Measurements from ENCODE around the gene SETBP1. TPM values are rescaled to one million over a fixed set of nuclear protein-coding genes. Genes with fewer than 3 reads are reported as not detected.

Gene SETBP1
- total and polyA plus RNA-seq, 2 of the 8 experiments (the other 6 are each of a cell fraction or from before 2014, with no cell fraction given): 2.0 to 6.5 TPM

DNA sequence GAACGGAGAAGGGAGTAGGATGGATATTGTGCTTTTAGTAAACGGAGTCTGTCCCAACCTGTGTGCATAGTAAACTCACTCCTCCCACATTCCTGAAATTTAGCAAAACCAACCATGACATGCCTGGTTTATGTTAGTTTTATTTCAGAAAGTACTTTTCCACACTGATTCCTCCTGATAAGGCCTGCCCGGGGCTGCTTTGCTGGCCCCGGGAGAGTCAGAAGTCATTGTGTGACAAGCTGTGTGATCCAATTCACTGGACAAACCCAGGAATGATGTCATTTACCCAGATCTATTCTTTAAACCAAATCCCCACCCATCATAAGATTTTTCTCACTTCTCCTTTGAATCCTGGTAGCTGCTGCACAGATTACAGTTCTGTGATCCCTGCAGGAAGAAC is 109.0 kb downstream of the SETBP1 start:
- Histone ChIP-seq H2AK5ac (ENCODE audit: low read depth, low read length) (no peak overlapping the region), H3K9ac (replicated peaks in 1 of 4; ENCODE audit: extremely low read depth in 1 of 4, low read depth in 3 of 4, low read length in 3 of 4) (no peak overlapping the region), H2BK20ac (ENCODE audit: low read length) (no peak overlapping the region), H3K36me3 (ENCODE audit: control insufficient read depth in 2 of 4, insufficient read depth in 4 of 4, low read length in 3 of 4) (no peaks in the 10 kb centered on the region), H3K4ac (replicated peaks; ENCODE audit: insufficient read length, low read depth, low read length) (no peak overlapping the region), H3K18ac (ENCODE audit: extremely low read depth, low read length) (no peak overlapping the region), H3K23ac (ENCODE audit: insufficient read length) (no peak overlapping the region), H4K8ac (ENCODE audit: extremely low read depth, insufficient read depth, low read length) (no peak overlapping the region), H4K5ac (ENCODE audit: insufficient read length, low read depth, low read length) (no peak overlapping the region), H4K91ac (replicated peaks; ENCODE audit: insufficient read length, low read length) (no peak overlapping the region), H2AFZ (ENCODE audit: low read length) (no peak overlapping the region), H3K9me3 (ENCODE audit: insufficient read depth in 2 of 2, low read depth in 1 of 2, low read length in 1 of 2) (no peaks in the 10 kb centered on the region), H4K20me1 (replicated peaks in 1 of 2; ENCODE audit: control insufficient read depth in 1 of 2, insufficient read depth in 2 of 2, low read length in 2 of 2) (no peaks in the 10 kb centered on the region), H2BK15ac (ENCODE audit: low read length) (no peak overlapping the region), H3K4me1 (replicated peaks in 1 of 4; ENCODE audit: control insufficient read depth in 3 of 4, insufficient read depth in 4 of 4, low read length in 3 of 4) (peaks cover 0 to 4% (median 2%) of the 10 kb centered on the region in 4 experiments; a peak in 3 of 7 replicates), H3K4me2 (ENCODE audit: insufficient read depth in 1 of 2, low read depth in 2 of 2, low read length in 2 of 2) (no peak overlapping the region), H3K27ac (ENCODE audit: low read depth, low read length) (no peak overlapping the region), H3K79me1 (ENCODE audit: low read depth, low read length) (no peaks in the 10 kb centered on the region), H3K27me3 (replicated peaks in 1 of 4; ENCODE audit: control insufficient read depth in 3 of 4, extremely low read depth in 1 of 4, insufficient read depth in 3 of 4, low read length in 3 of 4) (no peaks in the 10 kb centered on the region), H3K79me2 (ENCODE audit: control insufficient read depth in 1 of 2, insufficient read depth in 2 of 2, low read length in 2 of 2) (no peaks in the 10 kb centered on the region), H3K23me2 (ENCODE audit: low read depth, low read length) (no peaks in the 10 kb centered on the region), H2BK120ac (replicated peaks; ENCODE audit: low read depth, low read length) (no peak overlapping the region), H3K14ac (ENCODE audit: insufficient read length) (no peak overlapping the region), H2BK12ac (ENCODE audit: low read depth, low read length) (no peak overlapping the region), H2BK5ac (ENCODE audit: low read depth, low read length) (no peak overlapping the region), H3K4me3 (ENCODE audit: extremely low read depth in 1 of 4, insufficient read depth in 2 of 4, low read depth in 3 of 4, low read length in 4 of 4) (no peak overlapping the region), H3K56ac (replicated peaks; ENCODE audit: insufficient read length, low read depth, low read length) (no peak overlapping the region)
- FAIRE-seq: no peak
- ChIA-PET CTCF (ENCODE audit: partially characterized antibody) (no interaction called here), POLR2A (ENCODE audit: partially characterized antibody) (no interaction called here)
- WGBS, 2 experiments (ENCODE audit: extremely low coverage in 1 of 2, insufficient coverage in 1 of 2, insufficient read length in 1 of 2, insufficient replicate concordance in 2 of 2, low coverage in 1 of 2, low lambda C conversion rate in 2 of 2, missing lambda C conversion rate in 1 of 2): 88% methylated on average over 4 of the region's 4 CpGs; no CpG with 5 or more reads in 1 of the 2 experiments
- TF ChIP-seq JUN (IDR thresholded peaks at IDR 0.05; ENCODE audit: low read depth, low read length) (no peak), MAX (IDR thresholded peaks at IDR 0.05) (no peak), CHD2 (IDR thresholded peaks at IDR 0.05; ENCODE audit: low read length) (no peak), BCL11A (IDR thresholded peaks at IDR 0.05; ENCODE audit: low read depth in 2 of 2, low read length in 2 of 2) (no peak), SP1 (IDR thresholded peaks at IDR 0.05; ENCODE audit: low read depth, low read length) (no peak), HDAC6 (IDR thresholded peaks at IDR 0.05; ENCODE audit: low read depth, low read length) (no peak), FOSL1 (IDR thresholded peaks at IDR 0.05; ENCODE audit: insufficient read depth, low read depth, low read length) (no peak), POLR2A (IDR thresholded peaks at IDR 0.05; ENCODE audit: control extremely low read depth in 1 of 2, low read depth in 2 of 2, low read length in 2 of 2) (no peak), POLR2AphosphoS5 (IDR thresholded peaks at IDR 0.05; ENCODE audit: low read depth, low read length) (no peak), TEAD4 (IDR thresholded peaks at IDR 0.05; ENCODE audit: low read depth, low read length) (no peak), JUND (IDR thresholded peaks at IDR 0.05; ENCODE audit: low read length) (no peak), KDM4A (IDR thresholded peaks at IDR 0.05; ENCODE audit: low read depth, low read length, severe bottlenecking) (no peak), TBP (IDR thresholded peaks at IDR 0.05; ENCODE audit: low read depth, low read length) (no peak)
- TF ChIP-seq, protein P1, sequence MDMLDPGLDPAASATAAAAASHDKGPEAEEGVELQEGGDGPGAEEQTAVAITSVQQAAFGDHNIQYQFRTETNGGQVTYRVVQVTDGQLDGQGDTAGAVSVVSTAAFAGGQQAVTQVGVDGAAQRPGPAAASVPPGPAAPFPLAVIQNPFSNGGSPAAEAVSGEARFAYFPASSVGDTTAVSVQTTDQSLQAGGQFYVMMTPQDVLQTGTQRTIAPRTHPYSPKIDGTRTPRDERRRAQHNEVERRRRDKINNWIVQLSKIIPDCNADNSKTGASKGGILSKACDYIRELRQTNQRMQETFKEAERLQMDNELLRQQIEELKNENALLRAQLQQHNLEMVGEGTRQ (IDR thresholded peaks at IDR 0.05; ENCODE audit: low read length): no peak
- no peak for DNase-seq (ENCODE audit: low read depth in 1 of 2, low spot score in 2 of 2)

Measured in H1 (cell line).